ENCODE measurements around the gene TFG. TPM values are rescaled to one million over a fixed set of nuclear protein-coding genes. Genes with fewer than 3 reads are reported as not detected.
A peak's percentile ranks its signal among the peaks of the same experiment; 100 is the strongest.

Gene TFG
- total RNA-seq, 2 donors from 2014 or later = 46.1 to 55.8 TPM

DNA sequence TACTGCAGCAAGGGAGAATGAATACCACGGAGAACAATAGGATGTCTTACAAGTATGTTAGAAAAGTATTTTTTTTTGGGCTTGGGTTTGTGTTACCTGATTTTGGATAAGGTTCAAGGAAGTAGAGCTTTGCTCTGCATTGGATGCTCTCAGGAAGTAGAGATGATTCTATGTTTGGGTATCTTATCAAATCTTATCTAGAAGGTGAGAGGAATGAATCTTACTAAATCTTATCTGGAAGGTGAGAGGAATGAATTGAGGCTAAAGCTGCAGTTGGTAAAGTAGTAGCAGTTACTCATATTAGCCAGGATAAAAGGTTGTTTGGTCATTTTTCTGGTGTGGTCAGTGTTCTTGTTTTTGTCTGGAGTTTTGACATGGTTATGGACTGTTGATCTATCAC lies 17.4 kb downstream of the TFG start:
- Histone ChIP-seq H3K27me3 (no peaks in the 10 kb centered on the region), H3K4me3 (no peak overlapping the region), H3K4me1 (peaks cover 5% of the 10 kb centered on the region), H3K36me3 (replicated peaks in 1 of 2; ENCODE audit: insufficient read depth in 1 of 2, low read depth in 2 of 2) (peaks cover 7 to 14% of the 10 kb centered on the region in 2 donors), H3K9me3 (no peaks in the 10 kb centered on the region), H3K27ac (no peak overlapping the region)
- ATAC-seq = no peak
- no peak for TF ChIP-seq POLR2A (IDR thresholded peaks at IDR 0.05)
- TF ChIP-seq, protein P1, sequence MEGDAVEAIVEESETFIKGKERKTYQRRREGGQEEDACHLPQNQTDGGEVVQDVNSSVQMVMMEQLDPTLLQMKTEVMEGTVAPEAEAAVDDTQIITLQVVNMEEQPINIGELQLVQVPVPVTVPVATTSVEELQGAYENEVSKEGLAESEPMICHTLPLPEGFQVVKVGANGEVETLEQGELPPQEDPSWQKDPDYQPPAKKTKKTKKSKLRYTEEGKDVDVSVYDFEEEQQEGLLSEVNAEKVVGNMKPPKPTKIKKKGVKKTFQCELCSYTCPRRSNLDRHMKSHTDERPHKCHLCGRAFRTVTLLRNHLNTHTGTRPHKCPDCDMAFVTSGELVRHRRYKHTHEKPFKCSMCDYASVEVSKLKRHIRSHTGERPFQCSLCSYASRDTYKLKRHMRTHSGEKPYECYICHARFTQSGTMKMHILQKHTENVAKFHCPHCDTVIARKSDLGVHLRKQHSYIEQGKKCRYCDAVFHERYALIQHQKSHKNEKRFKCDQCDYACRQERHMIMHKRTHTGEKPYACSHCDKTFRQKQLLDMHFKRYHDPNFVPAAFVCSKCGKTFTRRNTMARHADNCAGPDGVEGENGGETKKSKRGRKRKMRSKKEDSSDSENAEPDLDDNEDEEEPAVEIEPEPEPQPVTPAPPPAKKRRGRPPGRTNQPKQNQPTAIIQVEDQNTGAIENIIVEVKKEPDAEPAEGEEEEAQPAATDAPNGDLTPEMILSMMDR (IDR thresholded peaks at IDR 0.05) = no peak
- 77 to 79% methylated on average over 1 of the region's 1 CpG for WGBS, 2 donors
- intact Hi-C loops (cut with DNase I) = no loop called here
- DNase-seq = no peak

DNA sequence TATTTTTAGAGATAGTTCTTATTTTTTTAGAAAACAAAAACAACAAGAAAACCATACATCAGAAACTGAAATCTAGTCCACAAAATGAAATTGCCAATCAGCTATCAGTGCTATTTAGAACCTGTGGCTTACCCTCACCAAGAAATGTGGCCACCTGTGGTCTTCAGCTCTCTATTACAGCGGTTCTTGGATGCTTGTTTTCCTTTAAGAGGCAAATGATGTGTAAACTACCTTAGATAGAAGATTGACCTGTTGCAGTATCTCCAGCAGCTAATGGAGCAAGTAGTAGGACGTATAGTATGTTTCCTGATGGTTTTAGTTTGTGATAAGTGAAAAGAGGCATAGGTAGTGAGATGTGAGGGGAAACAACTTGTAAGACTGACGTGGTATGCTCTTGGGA lies 21.2 kb downstream of the TFG start:
- TF ChIP-seq POLR2A (IDR thresholded peaks at IDR 0.05) = no peak
- TF ChIP-seq, protein P1 (IDR thresholded peaks at IDR 0.05) = no peak
- intact Hi-C loops (cut with DNase I) = no loop called here
- 70 to 76% methylated on average over 3 of the region's 3 CpGs for WGBS, 2 donors
- Histone ChIP-seq H3K36me3 (replicated peaks in 1 of 2; ENCODE audit: insufficient read depth in 1 of 2, low read depth in 2 of 2) (peaks cover 7 to 8% of the 10 kb centered on the region in 2 donors), H3K9me3 (no peaks in the 10 kb centered on the region), H3K27me3 (no peaks in the 10 kb centered on the region), H3K27ac (no peak overlapping the region), H3K4me1 (peaks cover 16% of the 10 kb centered on the region), H3K4me3 (no peak overlapping the region)
- no peak for DNase-seq
- ATAC-seq = no peak

DNA sequence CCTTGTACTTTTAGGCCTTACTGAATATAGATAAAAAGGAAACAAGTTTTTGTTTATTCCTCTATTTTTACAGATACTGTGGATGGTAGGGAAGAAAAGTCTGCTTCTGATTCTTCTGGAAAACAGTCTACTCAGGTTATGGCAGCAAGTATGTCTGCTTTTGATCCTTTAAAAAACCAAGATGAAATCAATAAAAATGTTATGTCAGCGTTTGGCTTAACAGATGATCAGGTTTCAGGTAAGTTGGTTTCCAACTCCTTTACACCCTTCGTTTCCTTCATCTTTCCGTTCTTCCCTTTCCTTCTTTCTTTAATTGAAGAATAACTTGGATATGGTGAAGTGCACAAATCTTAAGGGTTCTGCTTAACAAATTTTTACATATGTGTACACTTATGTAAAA lies 23.1 kb downstream of the TFG start:
- DNase-seq = no peak
- 66 to 73% methylated on average over 3 of the region's 3 CpGs for WGBS, 2 donors
- no peak for ATAC-seq
- Histone ChIP-seq H3K4me1 (peaks cover 11% of the 10 kb centered on the region), H3K27me3 (no peaks in the 10 kb centered on the region), H3K36me3 (replicated peaks in 1 of 2; ENCODE audit: insufficient read depth in 1 of 2, low read depth in 2 of 2) (peaks cover 7 to 14% of the 10 kb centered on the region in 2 donors), H3K27ac (no peak overlapping the region), H3K9me3 (no peaks in the 10 kb centered on the region), H3K4me3 (no peak overlapping the region)
- TF ChIP-seq, protein P1 (IDR thresholded peaks at IDR 0.05) = no peak
- no peak for TF ChIP-seq POLR2A (IDR thresholded peaks at IDR 0.05)
- intact Hi-C loops (cut with DNase I) = no loop called here

DNA sequence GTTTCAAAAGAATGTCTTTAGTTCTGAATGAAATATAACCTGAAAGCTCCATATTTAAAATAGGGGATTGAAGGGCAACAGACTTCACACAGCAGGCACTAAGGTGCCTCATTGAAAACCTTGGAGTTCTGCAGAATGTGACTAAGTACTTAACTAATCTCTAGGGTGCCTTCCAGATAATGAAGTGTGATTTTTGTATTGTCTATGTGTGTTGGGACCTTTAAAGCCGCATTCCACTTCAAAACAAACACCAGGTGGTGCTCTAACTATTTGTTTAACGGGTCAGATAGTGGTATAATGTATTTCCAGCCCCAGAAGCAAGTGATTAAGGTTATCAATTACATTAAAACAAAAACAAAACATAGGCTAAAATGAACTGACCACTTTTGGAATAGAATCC lies 28.0 kb downstream of the TFG start:
- peaks cover 7 to 10% of the 10 kb centered on the region in 2 donors for H3K36me3 ChIP-seq (replicated peaks in 1 of 2; ENCODE audit: insufficient read depth in 1 of 2, low read depth in 2 of 2)
- H3K4me1 ChIP-seq = peaks cover 11% of the 10 kb centered on the region
- H3K4me3 ChIP-seq = no peak overlapping the region
- DNase-seq = no peak
- no peaks in the 10 kb centered on the region for H3K27me3 ChIP-seq
- 4 to 13% methylated on average over 2 of the region's 2 CpGs for WGBS, 2 donors
- ATAC-seq = no peak
- TF ChIP-seq, protein P1 (IDR thresholded peaks at IDR 0.05) = peak; percentile 9 to 37 (median 31)
- TF ChIP-seq POLR2A (IDR thresholded peaks at IDR 0.05) = no peak
- H3K9me3 ChIP-seq = no peaks in the 10 kb centered on the region
- intact Hi-C loops (cut with DNase I) = no loop called here
- H3K27ac ChIP-seq = no peak overlapping the region

DNA sequence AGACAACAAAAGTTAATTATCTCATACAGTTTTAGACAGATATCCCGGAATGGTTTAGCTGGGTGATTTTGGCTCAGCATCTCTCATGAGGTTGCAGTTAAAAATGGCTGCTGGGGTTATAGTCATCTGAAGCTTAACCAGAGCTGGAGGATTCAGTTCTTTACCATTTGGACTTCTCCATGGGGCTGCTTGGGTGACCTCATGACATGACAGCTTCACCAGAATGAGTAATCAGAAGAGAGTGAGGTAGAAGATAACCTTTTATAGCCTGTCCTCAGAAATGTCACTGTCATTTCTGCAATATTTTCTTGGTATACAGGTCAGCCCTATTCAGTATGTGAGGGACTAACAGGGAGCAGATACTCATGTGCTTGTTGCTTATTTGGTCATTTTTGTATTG lies 30.9 kb downstream of the TFG start:
- Histone ChIP-seq H3K9me3 (no peaks in the 10 kb centered on the region), H3K27me3 (no peaks in the 10 kb centered on the region), H3K4me1 (no peaks in the 10 kb centered on the region), H3K27ac (no peak overlapping the region), H3K4me3 (no peak overlapping the region), H3K36me3 (replicated peaks in 1 of 2; ENCODE audit: insufficient read depth in 1 of 2, low read depth in 2 of 2) (peaks cover 7 to 10% of the 10 kb centered on the region in 2 donors)
- DNase-seq = no peak
- intact Hi-C loops (cut with DNase I) = loop anchor here (10.0 kb wide), 1 partner anchor 455 kb away; no protein-coding TSS in a partner anchor
- ATAC-seq = no peak
- WGBS, 2 donors = 76 to 84% methylated on average over 1 of the region's 1 CpG
- TF ChIP-seq POLR2A (IDR thresholded peaks at IDR 0.05) = no peak
- TF ChIP-seq, protein P1 (IDR thresholded peaks at IDR 0.05) = no peak

Measured in body of pancreas (tissue), 4 donors.